Muscle layer of duodenum (tissue), 2 donors: ENCODE data around the gene PDHB.

ENCODE experiments used
- H3K27ac ChIP-seq: one replicate; pipeline ENCODE4 v1.7.0; 2013; ENCODE audit warnings: mild to moderate bottlenecking, low read length
- H3K27me3 ChIP-seq: one replicate; pipeline ENCODE4 v1.7.0; 2013; ENCODE audit warnings: low read depth, mild to moderate bottlenecking, control low read depth, low read length
- H3K36me3 ChIP-seq, 2 donors: one replicate each; pipeline ENCODE4 v1.7.0; 2013; ENCODE audit warnings: low read length in 2 of 2, control low read depth in 1 of 2, mild to moderate bottlenecking in 1 of 2; ENCODE audit not compliant: insufficient read depth in 2 of 2, control insufficient read depth in 1 of 2
- H3K4me1 ChIP-seq, 2 donors: one replicate each; pipeline ENCODE4 v1.7.0; 2013; ENCODE audit warnings: low read length in 2 of 2, mild to moderate bottlenecking in 2 of 2, control low read depth in 1 of 2, moderate library complexity in 1 of 2; ENCODE audit not compliant: insufficient read depth in 2 of 2, control insufficient read depth in 1 of 2
- H3K4me3 ChIP-seq, 2 donors: one replicate each; pipeline ENCODE4 v1.7.0; 2013; ENCODE audit warnings: low read length in 2 of 2, low read depth in 1 of 2, mild to moderate bottlenecking in 1 of 2
- H3K9me3 ChIP-seq, 2 donors: one replicate each; pipeline ENCODE4 v1.7.0; 2013; ENCODE audit warnings: low read length in 2 of 2, control low read depth in 1 of 2, mild to moderate bottlenecking in 1 of 2; ENCODE audit not compliant: control insufficient read depth in 1 of 2
- donor health status: healthy.

Gene PDHB

GRCh38 chr3:58377750-58378149 lies 55.9 kb downstream of the PDHB start:
- no peak overlapping the region for H3K27ac ChIP-seq
- H3K9me3 ChIP-seq = no peaks in the 10 kb centered on the region
- no peaks in the 10 kb centered on the region for H3K27me3 ChIP-seq
- no peak overlapping the region for H3K4me3 ChIP-seq
- H3K4me1 ChIP-seq = no peaks in the 10 kb centered on the region
- no peaks in the 10 kb centered on the region for H3K36me3 ChIP-seq
